ENCODE results near the gene DGKG.

Gene DGKG

DNA sequence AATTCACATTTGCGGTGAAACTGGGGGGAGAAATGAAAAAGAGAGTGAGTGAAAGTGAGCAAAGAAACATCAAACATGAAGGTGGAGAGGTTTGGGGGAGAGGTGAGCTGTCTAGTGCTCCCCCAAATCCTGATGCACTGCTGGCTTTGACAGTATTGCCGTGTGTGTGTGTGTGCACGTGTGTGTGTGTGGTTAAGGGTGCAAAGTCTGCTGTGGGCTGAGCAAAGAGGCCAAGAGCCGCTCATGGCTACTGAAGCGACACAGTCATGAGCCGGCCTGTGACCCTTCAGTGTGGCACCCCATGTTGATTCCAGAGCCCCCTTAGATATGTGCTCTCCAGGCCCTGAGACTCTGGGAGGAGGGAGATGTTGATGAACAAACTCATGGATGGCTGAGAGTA, 94.3 kb downstream of the DGKG start:
- Mint-ChIP-seq H3K27ac (no peak overlapping the region), H3K27me3 (ENCODE audit: low read depth, poor library complexity) (peaks cover 6% of the 10 kb centered on the region), H3K4me1 (no peaks in the 10 kb centered on the region), H3K36me3 (ENCODE audit: low read depth) (no peaks in the 10 kb centered on the region), H3K9me3 (no peaks in the 10 kb centered on the region), H3K4me3 (no peak overlapping the region)
- no peak for DNase-seq
- TF ChIP-seq, protein P1, sequence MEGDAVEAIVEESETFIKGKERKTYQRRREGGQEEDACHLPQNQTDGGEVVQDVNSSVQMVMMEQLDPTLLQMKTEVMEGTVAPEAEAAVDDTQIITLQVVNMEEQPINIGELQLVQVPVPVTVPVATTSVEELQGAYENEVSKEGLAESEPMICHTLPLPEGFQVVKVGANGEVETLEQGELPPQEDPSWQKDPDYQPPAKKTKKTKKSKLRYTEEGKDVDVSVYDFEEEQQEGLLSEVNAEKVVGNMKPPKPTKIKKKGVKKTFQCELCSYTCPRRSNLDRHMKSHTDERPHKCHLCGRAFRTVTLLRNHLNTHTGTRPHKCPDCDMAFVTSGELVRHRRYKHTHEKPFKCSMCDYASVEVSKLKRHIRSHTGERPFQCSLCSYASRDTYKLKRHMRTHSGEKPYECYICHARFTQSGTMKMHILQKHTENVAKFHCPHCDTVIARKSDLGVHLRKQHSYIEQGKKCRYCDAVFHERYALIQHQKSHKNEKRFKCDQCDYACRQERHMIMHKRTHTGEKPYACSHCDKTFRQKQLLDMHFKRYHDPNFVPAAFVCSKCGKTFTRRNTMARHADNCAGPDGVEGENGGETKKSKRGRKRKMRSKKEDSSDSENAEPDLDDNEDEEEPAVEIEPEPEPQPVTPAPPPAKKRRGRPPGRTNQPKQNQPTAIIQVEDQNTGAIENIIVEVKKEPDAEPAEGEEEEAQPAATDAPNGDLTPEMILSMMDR (IDR thresholded peaks at IDR 0.05): no peak

DNA sequence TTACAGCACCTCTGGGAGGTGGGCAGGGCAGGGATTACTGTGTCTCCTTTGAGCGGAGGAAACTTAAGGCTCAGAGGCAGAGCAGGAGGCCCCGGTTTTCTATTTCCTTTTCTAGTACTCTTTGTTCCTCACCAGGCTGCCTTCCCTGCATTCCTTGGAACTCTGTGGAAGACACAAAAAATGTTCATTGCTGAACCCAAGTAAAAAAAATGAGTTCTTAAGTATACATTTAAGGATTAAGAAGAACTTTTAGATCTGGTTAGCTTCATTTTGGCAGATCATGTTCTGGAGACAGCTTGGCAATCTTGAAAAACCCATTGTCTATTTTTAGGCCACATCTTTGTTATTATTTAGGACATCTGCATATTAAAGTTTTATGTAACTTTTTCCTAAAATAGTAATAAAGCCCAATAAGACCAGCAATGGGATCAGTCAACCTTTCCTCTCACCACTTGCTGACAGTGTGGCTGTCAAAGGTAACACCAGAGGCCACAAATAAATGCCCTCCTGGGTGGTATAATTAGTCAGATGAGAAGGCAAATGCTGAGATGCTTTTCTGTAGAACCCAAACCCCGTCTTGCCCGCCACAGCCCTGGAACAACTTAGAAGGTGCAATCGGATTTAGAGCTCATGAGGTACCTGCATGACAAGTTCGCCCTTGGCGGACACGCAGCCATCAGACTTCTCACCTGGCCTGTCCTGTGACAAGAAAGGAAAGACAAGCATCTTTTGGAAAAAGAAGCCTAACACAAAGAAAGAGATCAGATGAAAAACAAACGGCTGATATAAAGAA, 97.2 kb downstream of the DGKG start:
- H3K9me3 Mint-ChIP-seq: no peaks in the 10 kb centered on the region
- DNase-seq: no peak
- peaks cover 12% of the 10 kb centered on the region for H3K4me1 Mint-ChIP-seq
- H3K4me3 Mint-ChIP-seq: no peak overlapping the region
- H3K27ac Mint-ChIP-seq: no peak overlapping the region
- peaks cover 14% of the 10 kb centered on the region for H3K27me3 Mint-ChIP-seq (ENCODE audit: low read depth, poor library complexity)
- H3K36me3 Mint-ChIP-seq (ENCODE audit: low read depth): no peaks in the 10 kb centered on the region
- TF ChIP-seq, protein P1 (IDR thresholded peaks at IDR 0.05): no peak

DNA sequence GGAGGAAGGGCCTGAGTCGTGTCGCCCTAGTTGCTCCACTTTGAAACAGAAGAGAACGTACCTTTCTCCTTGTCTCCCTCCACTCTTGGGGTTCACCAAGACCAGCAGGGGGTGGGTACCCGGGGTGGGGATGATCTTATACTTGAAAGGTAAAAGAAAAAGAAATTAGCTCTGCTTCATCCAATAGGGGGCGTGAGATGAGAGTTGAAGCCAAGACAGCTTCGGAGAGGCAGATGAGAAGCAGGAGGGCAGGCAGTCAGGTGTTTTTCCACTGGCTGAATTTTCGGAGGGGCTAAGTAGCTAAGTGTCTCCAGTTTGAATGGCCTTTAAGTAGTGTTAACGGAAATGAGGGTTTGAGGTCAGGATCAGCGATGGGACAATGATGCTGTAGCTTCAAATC, 100.4 kb downstream of the DGKG start:
- H3K4me1 Mint-ChIP-seq: peaks cover 32% of the 10 kb centered on the region
- H3K27me3 Mint-ChIP-seq (ENCODE audit: low read depth, poor library complexity): peaks cover 13% of the 10 kb centered on the region
- no peak for DNase-seq
- TF ChIP-seq, protein P1 (IDR thresholded peaks at IDR 0.05): peak; percentile 35
- no peaks in the 10 kb centered on the region for H3K9me3 Mint-ChIP-seq
- H3K36me3 Mint-ChIP-seq (ENCODE audit: low read depth): no peaks in the 10 kb centered on the region
- H3K27ac Mint-ChIP-seq: no peak overlapping the region
- H3K4me3 Mint-ChIP-seq: no peak overlapping the region

DNA sequence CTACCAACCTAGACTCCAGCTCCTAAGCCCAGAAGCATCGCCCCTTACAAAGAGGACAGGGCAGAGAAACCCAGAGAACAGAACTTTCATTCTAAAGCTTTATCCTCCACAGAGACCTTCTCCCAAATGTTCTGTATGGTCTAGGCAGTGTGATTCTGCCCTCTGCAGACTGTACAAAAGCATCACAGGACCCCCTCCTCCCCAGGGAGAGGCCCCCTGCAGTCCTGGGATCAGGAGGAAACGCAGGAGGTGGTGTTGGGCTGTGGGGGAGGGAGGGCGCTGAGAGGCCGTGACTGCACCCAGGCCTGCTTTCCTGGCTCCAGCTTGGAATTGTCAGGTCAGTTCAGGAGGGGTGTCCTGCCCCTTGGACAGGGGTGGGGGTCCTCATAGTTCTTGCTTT, 101.3 kb downstream of the DGKG start:
- no peak overlapping the region for H3K4me3 Mint-ChIP-seq
- H3K36me3 Mint-ChIP-seq (ENCODE audit: low read depth): no peaks in the 10 kb centered on the region
- H3K27ac Mint-ChIP-seq: no peak overlapping the region
- TF ChIP-seq, protein P1 (IDR thresholded peaks at IDR 0.05): no peak
- no peaks in the 10 kb centered on the region for H3K9me3 Mint-ChIP-seq
- peak; percentile 26 for DNase-seq
- peaks cover 41% of the 10 kb centered on the region for H3K4me1 Mint-ChIP-seq
- H3K27me3 Mint-ChIP-seq (ENCODE audit: low read depth, poor library complexity): peaks cover 13% of the 10 kb centered on the region

DNA sequence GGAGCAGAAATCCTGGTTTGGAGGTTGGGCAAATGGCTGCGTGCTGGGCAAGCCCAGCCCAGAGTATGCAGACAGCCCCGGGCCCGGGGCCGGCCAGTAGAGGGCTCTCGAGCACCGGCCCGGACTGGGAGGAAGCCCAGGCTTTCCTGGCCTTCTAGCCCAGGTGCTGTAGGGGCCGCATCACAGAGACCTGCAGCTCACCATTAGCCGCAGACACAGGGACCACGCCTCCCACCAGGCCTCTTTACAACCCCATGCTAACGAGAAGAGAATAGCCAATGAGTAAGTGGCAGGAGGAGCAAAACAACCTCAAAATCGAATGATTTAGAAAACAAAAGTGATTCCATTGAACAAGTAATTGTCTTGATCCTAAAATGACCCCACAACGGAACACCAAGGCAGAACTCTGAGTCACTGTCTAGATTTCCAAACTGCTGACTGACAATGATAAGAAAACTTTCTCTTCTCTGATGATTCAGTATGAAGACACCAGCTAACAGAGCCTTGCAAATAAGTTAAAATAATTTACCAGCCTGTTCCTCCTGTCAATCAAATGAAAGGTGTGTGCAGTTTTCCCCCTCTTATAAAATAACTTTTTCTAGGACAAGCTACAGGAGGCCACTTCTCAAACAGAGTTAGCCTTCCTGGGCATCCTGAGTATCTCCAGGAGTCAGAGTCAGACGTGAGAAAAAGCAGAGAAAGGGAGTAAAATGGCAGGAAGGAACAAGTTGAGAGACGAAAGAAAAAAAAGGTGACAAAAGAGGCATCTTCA, 102.2 kb downstream of the DGKG start:
- DNase-seq: peak; percentile 80
- TF ChIP-seq, protein P1 (IDR thresholded peaks at IDR 0.05): peak; percentile 86
- Mint-ChIP-seq H3K36me3 (ENCODE audit: low read depth) (no peaks in the 10 kb centered on the region), H3K27me3 (ENCODE audit: low read depth, poor library complexity) (peaks cover 17% of the 10 kb centered on the region), H3K4me1 (peaks cover 51% of the 10 kb centered on the region), H3K4me3 (no peak overlapping the region), H3K9me3 (no peaks in the 10 kb centered on the region), H3K27ac (no peak overlapping the region)

Data from nephron progenitor cell (in vitro differentiated cells).